Omental fat pad (tissue), 4 donors: ENCODE measurements around the gene ARHGEF37. TPM values are rescaled to one million over a fixed set of nuclear protein-coding genes. Genes with fewer than 3 reads are reported as not detected.

Experiments
- ATAC-seq: fragments of 150-250 bp; one replicate; pipeline ENCODE4 v1.9.1; 2016; ENCODE audit warnings: mild to moderate bottlenecking, moderate library complexity; ENCODE audit not compliant: low FRiP score
- DNase-seq: peaks from one replicate; pipeline ENCODE4 v3.0.0-alpha.2; 2019; ENCODE audit warnings: low spot score
- total RNA-seq, 4 donors: library from RNA; depleted of rRNA; stranded (reverse); fragments of >200 nt; gene quantifications; one replicate each; pipeline ENCODE4 v1.1.0, GENCODE V29; 2016
- TF ChIP-seq, protein P1 (sequence below), 3 donors: fragments of 450-650 bp; IDR thresholded peaks; one replicate each; pipeline ENCODE4 v1.5.1; 2016 to 2017; ENCODE audit warnings: antibody characterized with exemption in 3 of 3, mild to moderate bottlenecking in 3 of 3, moderate library complexity in 2 of 3

The ARHGEF37 gene
- total RNA-seq, 4 donors from 2014 or later, result 3.1 to 8.5 (median 4.6) TPM

GRCh38 chr5:149609640-149610219 lies 28.4 kb downstream of the ARHGEF37 start:
- TF ChIP-seq, protein P1, sequence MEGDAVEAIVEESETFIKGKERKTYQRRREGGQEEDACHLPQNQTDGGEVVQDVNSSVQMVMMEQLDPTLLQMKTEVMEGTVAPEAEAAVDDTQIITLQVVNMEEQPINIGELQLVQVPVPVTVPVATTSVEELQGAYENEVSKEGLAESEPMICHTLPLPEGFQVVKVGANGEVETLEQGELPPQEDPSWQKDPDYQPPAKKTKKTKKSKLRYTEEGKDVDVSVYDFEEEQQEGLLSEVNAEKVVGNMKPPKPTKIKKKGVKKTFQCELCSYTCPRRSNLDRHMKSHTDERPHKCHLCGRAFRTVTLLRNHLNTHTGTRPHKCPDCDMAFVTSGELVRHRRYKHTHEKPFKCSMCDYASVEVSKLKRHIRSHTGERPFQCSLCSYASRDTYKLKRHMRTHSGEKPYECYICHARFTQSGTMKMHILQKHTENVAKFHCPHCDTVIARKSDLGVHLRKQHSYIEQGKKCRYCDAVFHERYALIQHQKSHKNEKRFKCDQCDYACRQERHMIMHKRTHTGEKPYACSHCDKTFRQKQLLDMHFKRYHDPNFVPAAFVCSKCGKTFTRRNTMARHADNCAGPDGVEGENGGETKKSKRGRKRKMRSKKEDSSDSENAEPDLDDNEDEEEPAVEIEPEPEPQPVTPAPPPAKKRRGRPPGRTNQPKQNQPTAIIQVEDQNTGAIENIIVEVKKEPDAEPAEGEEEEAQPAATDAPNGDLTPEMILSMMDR (IDR thresholded peaks at IDR 0.05), result no peak
- DNase-seq (no peak), ATAC-seq (no peak)

GRCh38 chr5:149610589-149611255 lies 29.4 kb downstream of the ARHGEF37 start:
- DNase-seq, result no peak

DNA sequence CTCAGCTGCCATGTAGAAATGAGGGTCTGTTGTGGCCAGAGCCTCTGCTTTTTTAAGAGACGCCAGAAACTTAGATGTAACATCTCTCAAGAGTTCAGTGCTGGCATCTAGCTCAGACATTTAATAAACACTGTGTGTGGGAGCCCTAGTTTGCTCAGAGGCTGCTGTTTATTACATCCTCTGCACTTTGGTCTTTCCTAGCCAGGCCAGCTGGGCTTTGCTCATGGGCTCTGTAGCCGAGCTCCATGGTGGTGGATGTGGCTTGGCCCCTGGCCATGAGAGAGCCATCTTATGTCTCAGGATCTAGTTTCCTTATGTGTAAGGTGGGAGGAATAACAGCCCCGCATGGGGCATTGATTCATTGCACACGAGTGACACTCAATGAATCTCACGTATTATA lies 30.0 kb downstream of the ARHGEF37 start:
- ATAC-seq, result peak; percentile 51
- TF ChIP-seq, protein P1 (IDR thresholded peaks at IDR 0.05), result no peak
- no peak for DNase-seq

More at GRCh38 chr5:149610589-149611255, 29.4 kb downstream of the ARHGEF37 start:
- ATAC-seq, result no peak
- TF ChIP-seq, protein P1 (IDR thresholded peaks at IDR 0.05), result no peak

DNA sequence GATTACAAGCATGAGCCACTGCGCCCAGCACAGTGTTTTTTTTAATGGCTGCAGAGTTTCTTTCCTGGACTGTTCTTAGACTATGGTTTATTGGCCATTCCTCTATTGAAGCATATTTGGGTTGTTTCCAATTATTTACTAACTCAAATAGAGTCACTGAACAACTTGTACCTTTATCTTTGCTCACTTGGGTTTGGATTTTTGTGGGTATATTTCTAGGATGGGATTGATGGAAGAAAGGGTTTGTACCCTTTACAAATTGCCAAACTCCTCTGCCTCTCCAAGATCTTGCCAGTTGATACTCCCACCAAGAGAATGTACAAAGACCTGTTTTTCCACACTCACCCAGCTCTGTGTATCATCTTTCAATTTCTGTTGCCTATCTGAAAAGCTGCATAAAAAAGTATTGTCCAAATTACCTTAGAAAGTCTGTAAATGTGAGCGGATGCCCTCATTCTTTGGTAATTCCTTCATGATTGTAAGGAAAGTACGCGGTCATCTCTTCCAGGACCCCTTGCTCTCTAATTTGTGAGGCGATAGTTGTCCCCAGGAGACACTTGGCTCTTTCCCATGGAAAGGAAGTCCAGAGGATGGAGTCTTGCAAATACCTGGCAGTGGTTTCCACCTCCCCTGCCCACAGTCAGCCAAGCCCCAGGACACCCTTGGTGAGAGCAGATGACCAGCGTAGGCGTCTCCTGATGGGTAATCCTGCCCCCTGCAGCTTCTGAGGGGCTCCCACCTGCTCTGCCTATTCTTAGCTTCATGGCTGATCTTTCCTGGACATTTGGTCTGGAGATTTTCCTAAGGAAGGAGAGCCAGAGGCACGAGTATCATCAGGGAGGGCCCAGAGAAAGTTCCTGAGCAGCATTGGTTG lies 33.0 kb downstream of the ARHGEF37 start:
- ATAC-seq, result no peak
- DNase-seq, result no peak
- TF ChIP-seq, protein P1 (IDR thresholded peaks at IDR 0.05), result no peak

DNA sequence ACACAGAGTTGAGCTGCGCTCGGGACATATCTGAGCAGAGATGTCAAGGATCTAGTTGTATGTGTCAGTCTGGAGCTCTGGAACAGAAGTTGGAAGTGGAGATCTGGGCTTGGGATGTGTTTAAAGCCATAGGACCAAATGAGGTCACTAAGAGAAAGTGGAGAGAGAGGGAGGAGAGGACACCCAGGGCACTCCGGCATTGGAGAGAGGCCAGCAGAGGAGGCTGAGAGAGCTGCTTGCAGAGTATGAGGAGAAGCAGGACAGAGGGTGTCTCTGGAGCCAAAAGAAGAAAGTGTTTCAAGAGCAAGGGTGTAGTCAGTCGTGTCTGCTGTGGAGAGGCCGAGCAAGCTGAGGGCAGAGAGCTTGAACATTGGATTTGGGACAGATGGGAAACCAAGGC lies 34.7 kb downstream of the ARHGEF37 start:
- ATAC-seq, result no peak

DNA sequence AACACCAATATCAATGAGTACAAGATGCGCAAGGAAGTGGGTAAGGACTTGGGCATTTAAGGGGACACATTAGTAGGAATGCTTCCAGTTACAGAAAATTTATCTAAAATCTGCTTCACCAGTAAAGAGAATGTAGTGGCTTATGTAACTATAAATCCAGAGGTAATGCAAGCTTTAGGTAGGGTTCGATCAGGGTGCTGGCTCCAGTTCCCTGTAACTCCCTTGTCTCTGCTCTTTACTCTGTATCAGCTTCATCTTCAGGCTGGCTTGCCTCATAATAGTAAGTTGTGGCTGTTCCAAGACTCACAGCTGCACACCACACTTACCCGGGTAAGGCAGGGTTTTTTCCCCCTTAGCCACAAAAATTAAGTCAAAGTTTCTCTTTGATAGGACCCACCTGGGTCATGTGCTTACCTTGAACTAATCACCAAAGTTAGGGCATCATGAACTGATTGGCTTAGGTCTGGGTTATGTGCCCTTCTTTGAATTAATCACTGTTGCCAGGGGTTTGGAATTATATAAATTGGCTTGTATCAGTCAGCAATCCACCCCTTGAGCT lies 35.5 kb downstream of the ARHGEF37 start:
- ATAC-seq (no peak), DNase-seq (no peak)
- TF ChIP-seq, protein P1 (IDR thresholded peaks at IDR 0.05), result no peak

More for the DNA sequence above, 34.7 kb downstream of the ARHGEF37 start:
- TF ChIP-seq, protein P1 (IDR thresholded peaks at IDR 0.05), result no peak
- no peak for DNase-seq
